NCI-H345 treated with DMSO at 0.1 percent for 48 hours (cell line): ENCODE data around the gene ITPR2.
"Not testable (repeated sequence)": the region's sequence is repeated elsewhere in the genome, so short reads cannot be mapped to it uniquely, and the experiment has no call there.

Experiments
- DNase-seq: peaks from one replicate; lab custom pipeline; 2025; ENCODE audit not compliant: unreplicated experiment; lab: John Stamatoyannopoulos, UW

The ITPR2 gene

GRCh38 chr12:26530461-26530860 lies 302.5 kb downstream of the ITPR2 start:
- DNase-seq: no peak

- DNase-seq: no peak
These were observed 304.1 kb downstream of the ITPR2 start for GRCh38 chr12:26528943-26529342.

DNA sequence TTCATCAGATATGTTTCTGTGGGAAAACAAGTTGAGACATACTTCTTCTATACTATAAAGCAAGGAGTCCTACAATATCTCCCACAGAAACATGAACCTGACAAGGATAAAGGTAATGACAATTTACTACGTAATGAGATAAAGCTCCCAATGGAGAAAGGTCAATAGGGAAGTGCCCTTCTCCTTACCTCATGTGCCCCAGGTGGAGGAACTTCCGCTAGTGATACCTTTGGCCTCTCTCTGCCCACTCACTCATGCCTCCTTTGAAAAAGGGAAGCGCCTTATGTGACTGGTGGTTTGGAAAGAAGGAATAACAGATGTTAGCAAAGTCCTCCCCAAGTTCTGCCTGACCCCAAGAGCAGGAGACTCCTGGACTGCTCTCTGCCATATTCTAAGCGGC lies 305.3 kb downstream of the ITPR2 start:
- DNase-seq: no peak

DNA sequence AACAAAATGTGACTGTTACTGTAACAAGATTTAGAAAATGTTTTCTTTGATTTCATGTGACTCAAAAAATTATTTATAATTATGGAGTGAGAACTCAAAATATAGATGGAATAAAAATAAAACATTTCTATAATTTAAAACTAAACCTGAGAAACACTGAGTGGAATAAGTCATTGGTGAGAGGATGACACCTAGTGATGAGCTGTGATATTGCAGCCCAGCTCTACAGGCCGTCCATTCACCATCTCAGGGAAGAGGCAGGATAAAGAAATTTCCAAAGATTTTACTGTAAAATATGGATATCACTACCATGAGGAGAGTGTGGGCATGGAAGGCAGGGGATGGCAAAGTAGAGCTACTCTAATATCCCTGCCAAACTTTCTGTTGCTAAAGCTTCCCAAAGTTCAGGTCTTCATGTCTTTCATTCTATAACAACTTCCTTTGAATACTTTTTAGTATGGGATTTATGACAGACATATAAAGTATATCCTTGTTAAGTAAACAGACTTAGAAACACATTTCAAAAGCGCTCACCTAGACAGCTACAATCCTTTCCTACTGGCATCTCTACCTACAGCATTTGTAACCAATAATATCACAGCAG lies 308.0 kb downstream of the ITPR2 start:
- no peak for DNase-seq

DNA sequence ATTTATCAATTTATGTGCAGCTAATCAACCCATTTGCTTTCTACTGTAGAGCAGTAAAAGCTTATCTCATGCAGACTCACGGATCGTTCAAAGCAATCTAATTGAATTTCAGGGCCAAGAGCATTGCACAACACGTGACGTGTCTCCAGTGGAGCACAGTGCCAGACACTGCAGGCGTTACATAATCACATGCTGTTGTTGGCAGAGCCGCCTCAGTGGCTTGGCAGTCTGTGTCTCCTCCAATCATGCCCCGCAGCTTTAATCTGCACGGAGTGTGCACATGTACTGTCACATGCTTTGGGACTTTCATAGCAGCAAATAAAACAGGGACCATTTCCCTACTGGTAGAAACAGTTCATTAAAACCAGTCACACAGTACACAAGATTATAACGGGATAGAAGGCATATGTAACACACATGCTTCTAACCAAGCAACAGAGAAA lies 309.3 kb downstream of the ITPR2 start:
- DNase-seq: no peak

GRCh38 chr12:26520869-26521268 lies 312.1 kb downstream of the ITPR2 start:
- DNase-seq: no peak

- DNase-seq: no peak
These were observed 312.9 kb downstream of the ITPR2 start for GRCh38 chr12:26520109-26520508.

DNA sequence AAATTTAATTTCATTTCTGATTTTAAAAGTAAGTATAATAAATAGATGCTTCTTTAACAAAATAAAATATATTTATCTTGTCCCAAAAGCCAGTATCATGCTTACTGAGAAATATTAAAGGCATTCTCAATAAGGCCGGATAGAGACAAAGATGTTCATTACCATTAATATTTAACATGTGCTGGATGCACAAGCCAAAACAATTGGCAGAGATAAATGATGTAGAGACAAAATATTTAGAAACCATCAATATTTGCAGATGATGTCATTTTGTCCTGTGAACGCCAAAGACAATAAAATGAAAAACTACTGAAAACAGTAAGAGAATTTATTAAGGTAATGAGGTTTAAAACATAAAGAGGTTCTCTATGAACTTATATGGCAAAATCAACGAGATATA lies 313.5 kb downstream of the ITPR2 start:
- no peak for DNase-seq

DNA sequence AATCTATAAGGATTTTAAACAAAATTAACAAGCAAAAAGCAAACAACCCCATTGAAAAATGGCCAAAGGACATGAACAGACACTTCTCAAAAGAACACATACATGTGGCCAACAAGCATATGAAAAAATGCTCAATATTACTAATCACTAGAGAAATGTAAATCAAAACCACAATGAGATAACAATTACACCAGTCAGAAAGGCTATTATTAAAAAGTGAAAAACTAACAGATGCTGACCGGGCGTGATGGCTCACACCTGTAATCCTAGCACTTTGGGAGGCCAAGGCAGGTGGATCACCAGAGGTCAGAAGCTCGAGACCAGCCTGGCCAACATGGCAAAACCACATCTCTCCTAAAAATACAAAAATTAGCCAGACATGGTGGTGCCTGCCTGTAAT lies 315.7 kb downstream of the ITPR2 start:
- not testable (repeated sequence) for DNase-seq

DNA sequence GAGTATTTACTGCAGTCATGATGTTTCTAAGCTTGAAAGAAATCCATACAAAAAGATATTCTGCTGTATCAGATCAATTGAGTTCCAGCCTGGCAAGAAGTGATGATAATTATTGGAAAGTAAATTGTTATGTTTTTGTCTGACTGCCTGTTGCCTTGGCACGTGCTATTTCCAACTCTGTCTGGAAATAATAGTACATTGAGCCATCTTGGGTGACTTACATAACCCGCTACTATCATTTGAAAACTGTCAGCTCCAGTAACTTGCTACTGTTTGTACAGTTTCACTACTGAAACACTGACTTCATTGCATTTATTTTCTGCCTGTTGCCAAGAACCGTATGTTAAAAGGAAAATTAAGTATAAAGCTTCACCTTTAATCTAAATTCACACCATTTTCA lies 318.6 kb downstream of the ITPR2 start:
- DNase-seq: no peak

GRCh38 chr12:26513363-26514043 lies 319.5 kb downstream of the ITPR2 start:
- no peak for DNase-seq

- no peak for DNase-seq
These were observed 320.8 kb downstream of the ITPR2 start for GRCh38 chr12:26512213-26512612.

- no peak for DNase-seq
These were observed 322.7 kb downstream of the ITPR2 start for GRCh38 chr12:26510354-26510674.

GRCh38 chr12:26507613-26508012 lies 325.4 kb downstream of the ITPR2 start:
- DNase-seq: no peak

GRCh38 chr12:26499979-26500640 lies 332.9 kb downstream of the ITPR2 start:
- no peak for DNase-seq

DNA sequence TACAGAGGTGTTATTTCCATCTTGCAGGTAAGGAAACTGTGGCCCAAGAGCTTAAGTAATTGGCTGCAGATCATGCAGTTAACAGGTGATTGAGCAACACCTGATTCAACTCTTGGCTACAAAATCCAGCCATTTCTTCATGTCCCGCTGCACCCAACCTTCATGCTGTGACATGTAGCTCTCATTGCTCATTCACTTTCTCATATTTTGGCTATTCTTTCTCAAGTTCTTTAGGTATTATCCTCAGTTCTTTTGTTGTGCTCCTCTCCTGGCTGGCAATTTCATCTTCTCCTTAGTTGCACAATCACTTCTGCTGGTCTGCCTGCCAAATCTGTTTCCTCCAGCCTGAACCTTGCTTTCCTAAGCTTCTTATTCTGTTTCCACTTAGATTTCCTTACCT lies 336.8 kb downstream of the ITPR2 start:
- DNase-seq: no peak

DNA sequence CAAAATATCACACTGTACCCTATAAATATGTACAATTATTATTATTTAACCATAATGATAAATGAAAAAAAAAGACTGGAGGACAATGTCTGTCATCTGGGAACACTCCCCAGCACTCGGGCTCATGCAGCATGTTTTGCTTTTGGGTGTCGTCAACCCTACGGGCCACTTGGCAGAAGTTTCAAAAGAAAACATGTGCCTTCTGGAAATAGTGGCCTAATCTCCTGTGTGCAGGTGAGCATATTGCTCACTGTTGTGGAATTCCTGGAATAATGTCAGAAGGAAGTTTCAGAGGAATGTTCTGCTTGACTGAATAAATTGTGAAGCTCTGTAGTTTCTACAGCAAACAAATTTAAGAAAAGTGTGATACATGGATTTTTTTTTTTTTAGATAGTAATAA lies 339.3 kb downstream of the ITPR2 start:
- no peak for DNase-seq

GRCh38 chr12:26492406-26492805 lies 340.6 kb downstream of the ITPR2 start:
- DNase-seq: no peak

GRCh38 chr12:26489908-26490307 lies 343.1 kb downstream of the ITPR2 start:
- DNase-seq: no peak

GRCh38 chr12:26488351-26488750 lies 344.6 kb downstream of the ITPR2 start:
- DNase-seq: no peak

DNA sequence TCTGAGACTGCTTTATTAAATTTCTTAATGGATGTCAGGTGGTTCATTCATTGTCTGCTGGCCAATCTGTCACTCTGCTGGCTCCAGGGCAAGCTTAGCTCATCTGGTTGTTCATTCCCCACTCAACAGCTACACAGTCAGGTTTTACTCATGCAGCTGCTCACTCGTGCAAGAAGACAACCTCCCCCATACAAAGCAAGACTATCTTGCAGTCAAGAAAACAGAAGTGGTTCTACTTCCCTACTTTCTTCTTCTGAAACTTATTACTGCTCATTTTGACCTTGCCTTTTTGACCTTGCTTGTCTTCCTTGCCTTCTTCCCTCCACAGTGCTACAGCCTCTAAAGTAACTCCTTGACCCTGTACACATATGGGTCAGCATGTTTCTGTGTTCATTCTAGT lies 359.7 kb downstream of the ITPR2 start:
- no peak for DNase-seq

GRCh38 chr12:26471560-26471959 lies 361.4 kb downstream of the ITPR2 start:
- no peak for DNase-seq
